Suprapubic skin (tissue), 3 donors: ENCODE data around the gene NR0B1.

Experiments used
- POLR2AphosphoS5 ChIP-seq, 3 donors: sonication (generic); formaldehyde crosslinking; IDR thresholded peaks; one replicate each; pipeline ENCODE4 v1.6.1; 2017; ENCODE audit warnings: antibody characterized with exemption in 3 of 3
- TF ChIP-seq, protein P1 (sequence below), 2 donors: fragments of 200-600 bp in 1 of 2; fragments of 450-650 bp in 1 of 2; sonication (generic) in 1 of 2; IDR thresholded peaks; one replicate each; pipeline ENCODE4 v1.5.1; 2016 to 2019; ENCODE audit warnings: antibody characterized with exemption in 2 of 2, mild to moderate bottlenecking in 1 of 2, moderate library complexity in 1 of 2

GRCh38 chrX:30302956-30303355 lies 6.2 kb downstream of the NR0B1 start:
- TF ChIP-seq, protein P1, sequence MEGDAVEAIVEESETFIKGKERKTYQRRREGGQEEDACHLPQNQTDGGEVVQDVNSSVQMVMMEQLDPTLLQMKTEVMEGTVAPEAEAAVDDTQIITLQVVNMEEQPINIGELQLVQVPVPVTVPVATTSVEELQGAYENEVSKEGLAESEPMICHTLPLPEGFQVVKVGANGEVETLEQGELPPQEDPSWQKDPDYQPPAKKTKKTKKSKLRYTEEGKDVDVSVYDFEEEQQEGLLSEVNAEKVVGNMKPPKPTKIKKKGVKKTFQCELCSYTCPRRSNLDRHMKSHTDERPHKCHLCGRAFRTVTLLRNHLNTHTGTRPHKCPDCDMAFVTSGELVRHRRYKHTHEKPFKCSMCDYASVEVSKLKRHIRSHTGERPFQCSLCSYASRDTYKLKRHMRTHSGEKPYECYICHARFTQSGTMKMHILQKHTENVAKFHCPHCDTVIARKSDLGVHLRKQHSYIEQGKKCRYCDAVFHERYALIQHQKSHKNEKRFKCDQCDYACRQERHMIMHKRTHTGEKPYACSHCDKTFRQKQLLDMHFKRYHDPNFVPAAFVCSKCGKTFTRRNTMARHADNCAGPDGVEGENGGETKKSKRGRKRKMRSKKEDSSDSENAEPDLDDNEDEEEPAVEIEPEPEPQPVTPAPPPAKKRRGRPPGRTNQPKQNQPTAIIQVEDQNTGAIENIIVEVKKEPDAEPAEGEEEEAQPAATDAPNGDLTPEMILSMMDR (IDR thresholded peaks at IDR 0.05) = no peak
- no peak for TF ChIP-seq POLR2AphosphoS5 (IDR thresholded peaks at IDR 0.05)
